ENCODE measurements around the gene PACRG.

PACRG gene

DNA sequence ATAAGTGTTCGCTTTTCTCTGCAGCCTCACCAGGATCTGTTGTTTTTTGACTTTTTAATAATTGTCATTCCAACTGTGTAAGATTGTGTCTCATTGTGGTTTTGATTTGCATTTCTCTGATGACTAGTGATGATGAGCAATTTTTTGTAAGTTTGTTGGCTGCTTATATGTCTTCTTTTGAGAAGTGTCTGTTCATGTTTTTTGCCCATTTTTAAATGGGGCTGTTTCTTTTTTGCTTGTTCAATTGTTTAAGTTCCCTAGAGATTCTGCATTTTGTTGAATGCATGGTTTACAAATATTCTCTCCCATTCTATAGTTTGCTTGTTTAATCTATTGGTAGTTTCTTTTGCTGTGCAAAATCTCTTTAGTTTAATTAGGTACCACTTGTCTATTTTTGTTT is 295.9 kb downstream of the PACRG start:
- no peak for DNase-seq

GRCh38 chr6:163026893-163027292 is 299.1 kb downstream of the PACRG start:
- DNase-seq, result no peak

DNA sequence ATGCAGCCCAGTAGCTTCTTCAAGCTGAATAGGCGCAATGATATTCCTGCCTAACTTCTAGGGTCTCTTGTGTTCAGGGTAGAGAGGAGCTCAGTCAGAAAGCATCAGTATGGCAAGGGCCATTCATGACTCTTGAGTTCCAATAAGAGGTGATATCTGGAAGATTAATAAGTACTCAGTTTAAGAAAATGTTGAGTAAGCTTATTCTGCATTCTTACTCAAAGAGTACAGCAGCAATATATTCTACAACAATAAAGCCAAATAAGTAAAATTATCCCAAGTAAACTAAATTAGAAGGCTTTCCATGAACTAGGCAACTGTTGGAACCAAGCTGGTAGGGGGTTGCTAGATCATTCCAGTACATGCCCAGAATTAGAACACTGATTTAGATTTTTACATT is 303.2 kb downstream of the PACRG start:
- no peak for DNase-seq

DNA sequence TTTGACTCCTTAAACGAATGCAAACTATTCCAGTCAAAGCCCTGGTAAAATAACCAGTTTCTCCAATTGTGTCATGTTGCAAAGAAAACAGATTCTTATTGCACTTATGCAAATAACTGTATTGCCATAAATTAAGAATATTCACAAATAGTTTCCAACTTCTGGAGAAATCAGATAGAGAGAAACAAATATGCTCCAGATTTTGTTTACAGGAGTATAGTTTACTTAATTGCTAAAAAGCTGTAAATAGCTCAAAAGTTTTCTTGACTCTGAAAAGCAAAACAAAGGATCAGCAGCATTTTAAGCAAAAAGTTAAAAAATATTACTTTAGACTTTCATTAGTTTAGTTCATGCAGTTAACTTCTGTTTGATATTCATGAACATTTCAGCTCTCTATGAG is 304.2 kb downstream of the PACRG start:
- no peak for DNase-seq

DNA sequence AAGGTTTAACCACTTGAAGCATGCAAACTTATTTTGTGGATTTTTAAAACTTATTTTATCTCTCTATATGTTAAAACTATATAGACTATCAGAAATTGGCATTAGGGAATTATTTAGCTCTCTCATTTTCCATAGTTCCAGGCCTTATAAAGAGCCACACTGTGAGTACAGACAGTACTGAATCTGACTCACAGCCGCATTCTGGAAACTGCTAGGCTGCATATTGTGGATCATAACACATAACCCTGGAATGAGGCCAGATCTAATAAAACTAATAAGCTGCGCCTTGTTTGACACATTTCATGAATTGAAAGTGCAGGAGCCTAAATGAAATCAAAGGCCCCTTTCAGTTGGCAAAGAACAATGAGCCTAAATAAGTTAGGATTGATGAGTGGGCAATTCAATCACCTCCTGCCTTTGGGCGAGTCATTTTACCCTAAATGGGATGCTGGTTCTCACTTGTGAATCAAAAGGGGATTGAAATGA is 308.4 kb downstream of the PACRG start:
- DNase-seq, result no peak

GRCh38 chr6:163038317-163038716 is 310.5 kb downstream of the PACRG start:
- no peak for DNase-seq

DNA sequence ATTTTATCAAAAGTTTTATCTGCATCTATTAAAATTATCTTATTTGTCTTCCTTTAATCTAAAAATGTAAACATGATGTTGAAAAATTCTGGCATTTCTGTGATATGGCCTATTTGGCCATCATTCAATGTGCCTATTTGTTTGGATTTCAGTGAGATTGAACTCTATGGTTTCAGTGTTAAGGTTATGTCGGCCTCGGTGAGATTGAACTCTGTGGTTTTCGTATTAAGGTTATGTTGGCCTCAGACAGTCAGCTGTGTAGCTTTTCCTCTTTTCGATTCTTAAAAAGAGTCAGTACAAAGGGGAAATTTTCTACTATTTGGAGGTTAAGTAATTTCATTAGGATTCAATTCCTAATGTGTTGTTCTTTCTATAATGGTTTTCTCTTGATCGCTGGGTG is 320.6 kb downstream of the PACRG start:
- DNase-seq, result no peak

GRCh38 chr6:163053667-163054344 is 326.0 kb downstream of the PACRG start:
- DNase-seq, result no peak

DNA sequence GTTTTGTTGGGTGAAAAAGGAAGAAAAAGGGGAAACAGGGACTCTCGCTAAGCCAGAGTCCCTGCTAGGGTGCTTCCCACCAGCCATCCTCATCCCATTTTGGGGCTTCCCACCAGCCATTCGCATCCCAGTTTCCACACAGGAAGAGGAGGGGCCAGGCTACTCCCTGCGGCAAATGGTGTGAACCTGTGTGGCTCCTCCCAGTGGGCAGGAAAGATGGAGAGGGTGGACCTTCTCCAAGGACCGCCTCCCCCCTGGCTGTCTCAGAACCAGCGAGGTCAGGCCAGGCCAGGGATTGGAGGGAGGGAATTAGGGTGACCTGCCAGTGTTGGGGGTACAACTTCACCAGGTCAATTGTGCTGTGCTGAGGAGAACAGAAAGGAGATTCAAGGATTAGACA is 326.9 kb downstream of the PACRG start:
- DNase-seq, result no peak

GRCh38 chr6:163057260-163057659 is 329.5 kb downstream of the PACRG start:
- DNase-seq, result no peak

DNA sequence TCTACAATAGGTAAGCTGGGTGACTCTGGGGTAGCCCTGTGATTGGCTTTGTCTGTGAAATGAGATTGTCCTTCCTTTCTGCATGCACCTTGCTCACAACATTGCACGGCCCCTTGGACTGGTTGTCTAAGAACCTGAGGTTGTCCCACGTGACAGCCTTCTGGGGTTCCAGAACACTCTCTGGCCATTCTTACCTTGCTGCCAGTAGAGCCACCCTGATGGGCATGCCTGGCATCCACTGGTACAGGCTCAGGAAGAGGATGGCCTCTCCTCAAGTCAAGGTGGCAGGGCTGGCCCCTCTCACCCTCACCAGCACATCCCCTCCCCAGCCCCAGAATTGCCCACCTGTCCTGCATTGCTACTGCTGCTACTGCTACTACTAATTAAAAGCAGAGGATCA is 335.0 kb downstream of the PACRG start:
- no peak for DNase-seq

DNA sequence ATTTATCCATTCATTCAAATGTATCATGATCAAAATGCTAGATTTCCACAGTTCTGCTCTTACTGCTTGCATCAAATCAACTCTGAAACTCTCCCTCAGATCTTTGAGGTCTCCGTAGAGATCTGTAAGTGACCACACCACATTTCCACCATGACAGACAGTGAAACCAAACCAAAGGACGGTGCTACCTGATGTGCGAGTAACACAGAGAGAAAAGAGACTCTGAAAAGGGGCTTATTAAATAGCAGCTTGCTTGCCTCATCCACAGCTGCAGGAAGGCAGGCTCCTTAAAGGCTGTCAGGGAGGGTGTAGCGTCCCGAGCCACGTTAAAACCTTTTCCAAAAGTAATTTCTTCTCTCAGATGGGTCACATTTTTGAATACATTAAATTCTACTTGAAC is 335.8 kb downstream of the PACRG start:
- DNase-seq, result no peak

- DNase-seq, result no peak
Observed at GRCh38 chr6:163064397-163064796, 336.6 kb downstream of the PACRG start.

- no peak for DNase-seq
Observed at GRCh38 chr6:163066200-163066599, 338.4 kb downstream of the PACRG start.

DNA sequence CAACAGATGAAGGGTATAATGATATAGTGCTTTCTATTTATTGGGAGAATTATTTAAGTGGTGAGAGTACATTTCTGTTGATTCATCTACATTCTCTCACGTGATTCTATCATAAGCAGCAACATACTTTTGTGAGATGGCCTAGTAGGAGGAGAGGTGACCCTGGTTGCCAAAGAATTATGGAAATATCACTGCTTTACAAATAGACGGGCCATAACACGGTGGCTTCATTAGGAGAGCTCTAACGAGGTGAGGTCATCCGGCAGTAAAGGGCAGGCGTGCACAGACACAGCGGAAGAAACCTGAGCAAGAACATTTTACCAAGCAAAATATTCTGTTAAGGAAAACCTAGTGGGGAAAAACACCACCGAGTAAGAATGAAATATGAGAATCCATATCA is 349.4 kb downstream of the PACRG start:
- no peak for DNase-seq

DNA sequence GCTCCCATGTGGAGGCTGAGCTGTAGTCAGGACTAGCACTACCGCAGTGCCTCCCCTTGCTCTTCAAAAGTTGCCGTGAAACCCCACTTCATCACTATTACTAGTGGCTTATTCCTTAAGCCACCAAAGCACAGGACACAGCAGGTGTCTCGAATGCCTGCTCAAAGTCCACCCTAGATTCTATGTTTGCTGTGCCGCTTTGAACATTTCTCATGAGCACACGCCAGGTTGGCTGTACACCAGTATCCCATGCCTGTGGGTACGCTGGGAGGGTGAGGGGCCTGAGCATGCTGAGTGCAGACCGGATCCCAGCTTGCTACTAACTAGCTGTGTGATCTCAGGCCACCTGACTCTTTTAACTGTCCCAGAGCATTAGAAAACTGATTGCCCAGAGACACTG is 350.9 kb downstream of the PACRG start:
- DNase-seq, result no peak

DNA sequence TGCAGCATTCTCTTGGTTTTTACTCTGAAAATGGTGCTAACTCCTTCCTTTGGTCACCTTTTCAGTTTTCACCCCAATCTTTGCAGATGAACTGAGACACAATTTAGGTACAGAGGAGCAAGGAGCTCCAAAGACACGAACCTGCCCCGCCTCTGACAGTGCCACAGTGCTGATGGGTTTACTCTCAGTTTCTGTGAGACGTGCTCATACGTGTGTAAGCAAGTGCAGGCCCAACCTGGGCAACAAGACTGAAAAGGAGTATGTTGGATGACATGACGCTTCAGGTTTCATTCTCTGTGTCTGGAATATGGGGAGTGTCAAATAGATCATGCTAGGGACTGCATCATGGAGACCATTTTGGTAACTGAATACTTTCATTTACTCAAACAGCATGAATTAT is 352.5 kb downstream of the PACRG start:
- no peak for DNase-seq

DNA sequence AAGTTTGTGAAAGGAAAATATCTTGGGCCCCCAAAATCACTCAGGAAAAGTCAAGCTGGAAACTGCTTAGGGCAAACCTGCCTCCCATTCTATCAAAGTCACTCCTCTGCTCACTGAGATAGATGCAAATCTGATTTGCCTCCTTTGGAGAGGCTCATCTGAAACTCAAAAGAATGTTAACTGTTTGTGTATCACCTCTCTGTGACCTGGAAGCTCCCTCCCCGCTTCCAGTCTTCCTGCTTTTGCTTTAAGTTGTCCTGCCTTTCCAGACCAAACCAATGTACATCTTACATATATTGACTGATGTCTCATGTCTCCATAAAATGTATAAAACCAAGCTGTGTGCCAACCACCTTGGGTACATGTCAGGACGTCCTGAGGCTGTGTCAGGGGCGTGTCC is 355.4 kb downstream of the PACRG start:
- DNase-seq, result no peak

GRCh38 chr6:163085426-163085825 is 357.7 kb downstream of the PACRG start:
- DNase-seq, result no peak

- no peak for DNase-seq
Observed at GRCh38 chr6:163085861-163086623, 358.3 kb downstream of the PACRG start.

DNA sequence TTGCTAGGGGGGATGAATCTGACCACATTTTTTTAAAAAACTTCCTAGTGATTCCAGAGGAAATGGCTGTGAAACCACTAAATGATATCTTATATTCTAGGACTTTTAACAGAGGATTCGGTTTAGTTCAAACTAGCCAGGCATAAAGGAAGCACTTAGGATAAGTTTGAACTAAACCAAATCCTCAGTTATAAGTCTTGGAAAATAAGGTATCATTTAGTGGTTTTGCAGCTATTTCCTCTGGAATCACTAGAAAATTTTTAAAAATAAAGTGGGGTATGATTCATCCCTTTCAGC is 358.8 kb downstream of the PACRG start:
- no peak for DNase-seq

- no peak for DNase-seq
Observed at GRCh38 chr6:163087981-163088380, 360.2 kb downstream of the PACRG start.

DNA sequence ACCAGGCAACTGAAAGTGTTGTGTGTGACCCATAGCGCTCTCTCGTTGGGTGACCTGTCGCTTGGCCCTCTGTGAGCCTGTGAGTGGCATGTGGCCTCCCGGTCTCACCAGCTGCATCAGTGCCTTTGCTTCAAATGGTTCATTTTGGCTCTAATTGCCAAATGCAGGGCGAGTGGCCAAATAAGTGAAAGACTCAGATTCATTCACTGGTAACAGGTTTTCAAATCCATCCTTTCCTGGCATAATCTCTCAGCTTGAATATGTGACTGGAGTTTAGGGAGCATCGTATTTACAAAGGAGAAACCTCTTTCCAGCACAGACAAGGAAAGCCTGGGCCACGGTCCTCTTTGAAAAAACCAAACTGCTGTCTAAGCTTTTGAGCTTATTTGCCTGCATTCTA is 365.1 kb downstream of the PACRG start:
- no peak for DNase-seq

GRCh38 chr6:163094881-163095280 is 367.1 kb downstream of the PACRG start:
- no peak for DNase-seq

- no peak for DNase-seq
Observed at GRCh38 chr6:163095401-163095800, 367.6 kb downstream of the PACRG start.

All from NCI-H2081 treated with DMSO at 0.1 percent for 48 hours (cell line).